H1 (cell line): Measurements from ENCODE around the gene EGLN3. TPM values are rescaled to one million over a fixed set of nuclear protein-coding genes. Genes with fewer than 3 reads are reported as not detected.

Experiments used
- CTCF ChIA-PET: fragments of 300-600 bp; sonication (Branson Sonifier 250); formaldehyde crosslinking; loops from one replicate; lab custom pipeline; 2021; ENCODE audit not compliant: partially characterized antibody; lab: Charles Lee
- POLR2A ChIA-PET: fragments of 300-600 bp; sonication (Branson Sonifier 250); formaldehyde crosslinking; loops from one replicate; lab custom pipeline; 2021; ENCODE audit warnings: inconsistent platforms; ENCODE audit not compliant: partially characterized antibody; lab: Charles Lee
- DNase-seq, 2 experiments: peaks; one replicate each; pipeline versions ENCODE4 v3.0.0 to v3.0.0-alpha.2; 2010 to 2022; ENCODE audit warnings: low spot score in 2 of 2, low read depth in 1 of 2, mixed read lengths in 1 of 2
- FAIRE-seq: peaks from 2 replicates; lab custom pipeline; 2011; peaks lifted over from hg19 to GRCh38; lab: Jason Lieb, UNC
- H2AFZ ChIP-seq: 2 replicates; pipeline ENCODE4 v1.8.1; 2012; ENCODE audit warnings: low read length, inconsistent platforms
- H2AK5ac ChIP-seq: 2 replicates; pipeline ENCODE4 v1.6.1; 2013; ENCODE audit warnings: low read depth, low read length
- H2BK120ac ChIP-seq: replicated peaks from 2 replicates; pipeline ENCODE3; 2013; ENCODE audit warnings: low read depth, low read length, inconsistent platforms
- H2BK12ac ChIP-seq: 2 replicates; pipeline ENCODE4 v1.6.1; 2013; ENCODE audit warnings: low read depth, low read length
- H2BK15ac ChIP-seq: 2 replicates; pipeline ENCODE4 v1.6.1; 2013; ENCODE audit warnings: low read length
- H2BK20ac ChIP-seq: 2 replicates; pipeline ENCODE4 v1.6.1; 2013; ENCODE audit warnings: low read length
- H2BK5ac ChIP-seq: 2 replicates; pipeline ENCODE4 v1.6.1; 2013; ENCODE audit warnings: low read depth, low read length
- H3K14ac ChIP-seq: 2 replicates; pipeline ENCODE4 v1.6.1; 2013; ENCODE audit warnings: inconsistent platforms; ENCODE audit not compliant: insufficient read length
- H3K18ac ChIP-seq: 2 replicates; pipeline ENCODE4 v1.6.1; 2013; ENCODE audit warnings: low read length; ENCODE audit errors: extremely low read depth
- H3K23ac ChIP-seq: 2 replicates; pipeline ENCODE4 v1.6.1; 2013; ENCODE audit warnings: inconsistent platforms; ENCODE audit not compliant: insufficient read length
- H3K23me2 ChIP-seq: 2 replicates; pipeline ENCODE4 v1.6.1; 2013; ENCODE audit warnings: low read depth, low read length
- H3K27ac ChIP-seq: 2 replicates; pipeline ENCODE4 v1.6.1; 2011; ENCODE audit warnings: low read depth, low read length, inconsistent platforms
- H3K27me3 ChIP-seq, 4 experiments: replicated peaks in 1 of 4; 1 replicate in 1 of 4; 2 replicates in 3 of 4; pipeline versions ENCODE4 v1.6.1 to v1.8.1; 2011 to 2013; ENCODE audit warnings: low read length in 3 of 4, mild to moderate bottlenecking in 3 of 4, inconsistent platforms in 2 of 4, mixed read lengths in 2 of 4, moderate library complexity in 1 of 4; ENCODE audit not compliant: control insufficient read depth in 3 of 4, insufficient read depth in 3 of 4; ENCODE audit errors: extremely low read depth in 1 of 4
- H3K36me3 ChIP-seq, 4 experiments: 2 replicates each; pipeline versions ENCODE4 v1.6.1 to v1.8.1; 2011 to 2013; ENCODE audit warnings: mild to moderate bottlenecking in 4 of 4, low read length in 3 of 4, moderate library complexity in 2 of 4, control low read depth in 1 of 4, inconsistent platforms in 1 of 4; ENCODE audit not compliant: insufficient read depth in 4 of 4, control insufficient read depth in 2 of 4
- H3K4ac ChIP-seq: replicated peaks from 2 replicates; pipeline ENCODE3; 2013; ENCODE audit warnings: low read length, low read depth, mixed read lengths, inconsistent platforms; ENCODE audit not compliant: insufficient read length
- H3K4me1 ChIP-seq, 4 experiments: replicated peaks in 1 of 4; 1 replicate in 1 of 4; 2 replicates in 3 of 4; pipeline versions ENCODE4 v1.6.1 to v1.8.1; 2011 to 2013; ENCODE audit warnings: low read length in 3 of 4, inconsistent platforms in 2 of 4, mixed read lengths in 1 of 4; ENCODE audit not compliant: insufficient read depth in 4 of 4, control insufficient read depth in 3 of 4
- H3K4me2 ChIP-seq, 2 experiments: 2 replicates each; pipeline versions ENCODE4 v1.6.1 to v1.8.1; 2011 to 2013; ENCODE audit warnings: low read depth in 2 of 2, low read length in 2 of 2, control low read depth in 1 of 2, inconsistent platforms in 1 of 2, mild to moderate bottlenecking in 1 of 2; ENCODE audit not compliant: insufficient read depth in 1 of 2
- H3K4me3 ChIP-seq, 4 experiments: fragments of 200-600, 300-600 bp in 1 of 4; sonication (generic), shearing (Covaris generic), sonication (Bioruptor Twin) in 1 of 4; 2 replicates each; pipeline versions ENCODE4 v1.5.1 to v1.8.1; 2011 to 2016; ENCODE audit warnings: low read length in 4 of 4, low read depth in 3 of 4, control low read depth in 2 of 4, inconsistent platforms in 2 of 4, mild to moderate bottlenecking in 2 of 4, mixed read lengths in 1 of 4, moderate library complexity in 1 of 4; ENCODE audit not compliant: insufficient read depth in 2 of 4; ENCODE audit errors: extremely low read depth in 1 of 4
- H3K56ac ChIP-seq: replicated peaks from 2 replicates; pipeline ENCODE3; 2013; ENCODE audit warnings: low read depth, mild to moderate bottlenecking, mixed read lengths, low read length, inconsistent platforms; ENCODE audit not compliant: insufficient read length
- H3K79me1 ChIP-seq: 2 replicates; pipeline ENCODE4 v1.6.1; 2013; ENCODE audit warnings: low read depth, low read length, control low read depth
- H3K79me2 ChIP-seq, 2 experiments: 2 replicates each; pipeline versions ENCODE4 v1.6.1 to v1.8.1; 2012 to 2013; ENCODE audit warnings: low read length in 2 of 2, mild to moderate bottlenecking in 2 of 2, inconsistent platforms in 1 of 2; ENCODE audit not compliant: insufficient read depth in 2 of 2, control insufficient read depth in 1 of 2
- H3K9ac ChIP-seq, 4 experiments: replicated peaks in 1 of 4; 1 replicate in 1 of 4; 2 replicates in 3 of 4; pipeline versions ENCODE4 v1.6.1 to v1.8.1; 2011 to 2013; ENCODE audit warnings: low read depth in 3 of 4, low read length in 3 of 4, control low read depth in 2 of 4, mild to moderate bottlenecking in 2 of 4, moderate library complexity in 2 of 4, inconsistent platforms in 1 of 4; ENCODE audit errors: extremely low read depth in 1 of 4
- H3K9me3 ChIP-seq, 2 experiments: 2 replicates each; pipeline versions ENCODE4 v1.6.1 to v1.8.1; 2012 to 2013; ENCODE audit warnings: mild to moderate bottlenecking in 2 of 2, moderate library complexity in 2 of 2, control low read depth in 1 of 2, inconsistent platforms in 1 of 2, low read depth in 1 of 2, low read length in 1 of 2, mixed read lengths in 1 of 2; ENCODE audit not compliant: insufficient read depth in 2 of 2
- H4K20me1 ChIP-seq, 2 experiments: replicated peaks in 1 of 2; 2 replicates each; pipeline versions ENCODE3 to v1.8.1; 2011 to 2013; ENCODE audit warnings: inconsistent platforms in 2 of 2, low read length in 2 of 2, mild to moderate bottlenecking in 1 of 2; ENCODE audit not compliant: insufficient read depth in 2 of 2, control insufficient read depth in 1 of 2
- H4K5ac ChIP-seq: 2 replicates; pipeline ENCODE4 v1.6.1; 2013; ENCODE audit warnings: low read length, low read depth, mixed read lengths, inconsistent platforms; ENCODE audit not compliant: insufficient read length
- H4K8ac ChIP-seq: 2 replicates; pipeline ENCODE4 v1.8.0; 2013; ENCODE audit warnings: mild to moderate bottlenecking, moderate library complexity, low read length, inconsistent platforms; ENCODE audit not compliant: insufficient read depth; ENCODE audit errors: extremely low read depth
- H4K91ac ChIP-seq: replicated peaks from 2 replicates; pipeline ENCODE3; 2013; ENCODE audit warnings: low read length, mixed read lengths, inconsistent platforms; ENCODE audit not compliant: insufficient read length
- BACH1 ChIP-seq: IDR thresholded peaks from 2 replicates; pipeline ENCODE4 v1.6.1; 2012; ENCODE audit warnings: low read length, improper control_type of control experiment
- CBX8 ChIP-seq: fragments of 300-800, 300-1000 bp; sonication (generic); IDR thresholded peaks from 2 replicates; pipeline ENCODE4 v1.7.1; 2016; ENCODE audit warnings: low read depth, low read length, borderline replicate concordance
- CEBPB ChIP-seq: IDR thresholded peaks from 2 replicates; pipeline ENCODE4 v1.6.1; 2012; ENCODE audit warnings: low read depth, low read length
- FOSL1 ChIP-seq: IDR thresholded peaks from 2 replicates; pipeline ENCODE4 v1.6.1; 2011; ENCODE audit warnings: mild to moderate bottlenecking, low read depth, low read length, moderate library complexity; ENCODE audit not compliant: insufficient read depth
- NANOG ChIP-seq: IDR thresholded peaks from 2 replicates; pipeline ENCODE4 v1.6.1; 2011; ENCODE audit warnings: low read length, low read depth, mild to moderate bottlenecking, inconsistent platforms; ENCODE audit not compliant: insufficient read depth, poor library complexity, severe bottlenecking
- POLR2AphosphoS5 ChIP-seq: IDR thresholded peaks from 2 replicates; pipeline ENCODE4 v1.6.1; 2011; ENCODE audit warnings: low read depth, low read length
- RAD21 ChIP-seq, 2 experiments: IDR thresholded peaks in 1 of 2; conservative IDR thresholded peaks in 1 of 2; 2 replicates each; pipeline ENCODE4 v1.6.1; 2011; ENCODE audit warnings: low read depth in 2 of 2, low read length in 2 of 2, improper control_type of control experiment in 1 of 2, inconsistent platforms in 1 of 2, mild to moderate bottlenecking in 1 of 2, moderate library complexity in 1 of 2
- SIN3A ChIP-seq, 2 experiments: IDR thresholded peaks in 1 of 2; conservative IDR thresholded peaks in 1 of 2; 2 replicates each; pipeline ENCODE4 v1.6.1; 2011 to 2012; ENCODE audit warnings: low read length in 2 of 2, improper control_type of control experiment in 1 of 2, low read depth in 1 of 2, mild to moderate bottlenecking in 1 of 2
- SUZ12 ChIP-seq: fragments of 200-600 bp; sonication (generic); IDR thresholded peaks from 2 replicates; pipeline ENCODE4 v1.6.1; 2012; ENCODE audit warnings: mild to moderate bottlenecking, inconsistent platforms, low read length, moderate library complexity, mixed read lengths
- TAF7 ChIP-seq: optimal IDR thresholded peaks from 2 replicates; pipeline ENCODE3; 2011; ENCODE audit warnings: low read depth, mild to moderate bottlenecking, inconsistent platforms, low read length, moderate library complexity, borderline replicate concordance
- TCF12 ChIP-seq: IDR thresholded peaks from 2 replicates; pipeline ENCODE4 v1.6.1; 2011; ENCODE audit warnings: low read depth, mild to moderate bottlenecking, low read length
- YY1 ChIP-seq: IDR thresholded peaks from 2 replicates; pipeline ENCODE4 v1.6.1; 2011; ENCODE audit warnings: low read depth, mild to moderate bottlenecking, low read length
- WGBS, 2 experiments: shearing (Covaris generic) in 1 of 2; methylation state at CpG; one replicate each; pipeline versions ENCODE4 v1.1.6 to v1.1.7; 2013 to 2015; ENCODE audit warnings: low lambda C conversion rate in 2 of 2, mixed read lengths in 2 of 2, inconsistent platforms in 1 of 2, low coverage in 1 of 2, missing lambda C conversion rate in 1 of 2; ENCODE audit not compliant: insufficient replicate concordance in 2 of 2, insufficient coverage in 1 of 2, insufficient read length in 1 of 2; ENCODE audit errors: extremely low coverage in 1 of 2, missing lambda C conversion rate in 1 of 2; 5-methylcytosine and 5-hydroxymethylcytosine counted together
- polyA plus RNA-seq, 7 experiments: library from polyadenylated mRNA; depleted of rRNA in 3 of 7; stranded (reverse) in 5 of 7; unstranded in 2 of 7; fragments of >200 nt in 5 of 7; fragments of 200-250 nt in 2 of 7; gene quantifications; 1 replicate in 5 of 7; 2 replicates in 1 of 7; 4 replicates in 1 of 7; pipeline versions ENCODE4 v1.2.1 to v1.2.3, GENCODE V29; 2011 to 2013; ENCODE audit warnings: missing spikeins in 2 of 7, mixed read lengths in 2 of 7
- total RNA-seq: library from RNA; stranded (reverse); fragmentation: NEBNext Ultra II Directional; extraction: Animal tissue kit (Norgen Biotek cat#: 25700); gene quantifications from 2 replicates; pipeline ENCODE4 v1.2.1, GENCODE V29; 2021
- TF ChIP-seq, protein P1 (sequence below): IDR thresholded peaks from 2 replicates; pipeline ENCODE4 v1.6.1; 2012; ENCODE audit warnings: inconsistent platforms

EGLN3 gene
- total and polyA plus RNA-seq, 2 of the 8 experiments (the other 6 are each of a cell fraction or from before 2014, with no cell fraction given), result 10.6 to 27.3 TPM

GRCh38 chr14:33987565-33988080 lies 36.7 kb upstream of the EGLN3 start:
- Histone ChIP-seq H2BK20ac (no peak overlapping the region), H3K79me1 (no peaks in the 10 kb centered on the region), H3K14ac (no peak overlapping the region), H3K9me3 (peaks cover 6 to 15% of the 10 kb centered on the region in 2 experiments; a peak in 3 of 4 replicates), H3K27me3 (no peaks in the 10 kb centered on the region), H3K27ac (no peak overlapping the region), H3K4me2 (no peak overlapping the region), H3K18ac (no peak overlapping the region), H2BK120ac (no peak overlapping the region), H3K23ac (no peak overlapping the region), H2AK5ac (no peak overlapping the region), H3K79me2 (no peaks in the 10 kb centered on the region), H3K9ac (no peak overlapping the region), H4K91ac (no peak overlapping the region), H2BK15ac (no peak overlapping the region), H4K8ac (no peak overlapping the region), H4K5ac (no peak overlapping the region), H3K56ac (no peak overlapping the region), H4K20me1 (no peaks in the 10 kb centered on the region), H2BK5ac (no peak overlapping the region), H3K36me3 (peaks cover 0 to 3% (median 0%) of the 10 kb centered on the region in 4 experiments; a peak in 1 of 8 replicates), H2AFZ (no peak overlapping the region), H3K23me2 (no peaks in the 10 kb centered on the region), H2BK12ac (peak overlapping the region; percentile 5; the same call in 1 of the 2 replicates), H3K4me3 (no peak overlapping the region), H3K4ac (no peak overlapping the region), H3K4me1 (no peaks in the 10 kb centered on the region)
- 87% methylated on average over 4 of the region's 4 CpGs; no CpG with 5 or more reads in 1 of the 2 experiments for WGBS, 2 experiments
- ChIA-PET CTCF (no interaction called here), POLR2A (interaction anchor here (1.9 kb wide), 1 partner anchor 37 kb away, joined by 7 read pairs; the partner anchor contains the start of gene EGLN3)
- FAIRE-seq (no peak), DNase-seq (no peak)
- TF ChIP-seq, protein P1, sequence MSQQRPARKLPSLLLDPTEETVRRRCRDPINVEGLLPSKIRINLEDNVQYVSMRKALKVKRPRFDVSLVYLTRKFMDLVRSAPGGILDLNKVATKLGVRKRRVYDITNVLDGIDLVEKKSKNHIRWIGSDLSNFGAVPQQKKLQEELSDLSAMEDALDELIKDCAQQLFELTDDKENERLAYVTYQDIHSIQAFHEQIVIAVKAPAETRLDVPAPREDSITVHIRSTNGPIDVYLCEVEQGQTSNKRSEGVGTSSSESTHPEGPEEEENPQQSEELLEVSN, result no peak
- TF ChIP-seq TAF7 (no peak), CEBPB (no peak), BACH1 (no peak), NANOG (no peak), RAD21 (IDR thresholded peaks at IDR 0.05 in 1 of 2, conservative IDR thresholded peaks at IDR 0.05 in 1 of 2; ENCODE audit: low read depth in 2 of 2, low read length in 2 of 2) (no peak), YY1 (no peak), TCF12 (no peak), POLR2AphosphoS5 (no peak), CBX8 (no peak), SIN3A (conservative IDR thresholded peaks at IDR 0.05 in 1 of 2, IDR thresholded peaks at IDR 0.05 in 1 of 2; ENCODE audit: low read depth in 1 of 2, low read length in 2 of 2) (no peak), SUZ12 (no peak), FOSL1 (no peak)
